Testis (tissue), 2 donors: Measurements from ENCODE around the gene OSCP1.

Experiments
- CTCF ChIP-seq, 3 experiments: fragments of 450-650 bp in 2 of 3; fragments of 200-600 bp in 1 of 3; sonication (generic) in 1 of 3; IDR thresholded peaks; one replicate each; pipeline ENCODE4 v1.5.1; 2016 to 2019; ENCODE audit warnings: antibody characterized with exemption in 3 of 3, mild to moderate bottlenecking in 2 of 3, moderate library complexity in 1 of 3
- POLR2A ChIP-seq: fragments of 450-650 bp; IDR thresholded peaks from one replicate; pipeline ENCODE4 v1.6.1; 2017; ENCODE audit warnings: antibody characterized with exemption, mild to moderate bottlenecking, moderate library complexity

GRCh38 chr1:36493524-36493923 lies 43.3 kb upstream of the OSCP1 start:
- TF ChIP-seq CTCF (IDR thresholded peaks at IDR 0.05) (no peak), POLR2A (no peak)
